Liver (tissue), 9 donors: ENCODE data around the gene NR3C1. TPM values are rescaled to one million over a fixed set of nuclear protein-coding genes. Genes with fewer than 3 reads are reported as not detected.

ENCODE experiments used
- DNase-seq: peaks from one replicate; pipeline ENCODE4 v3.0.0-alpha.2; 2017; ENCODE audit warnings: low spot score
- H3K27ac ChIP-seq, 2 donors: one replicate each; pipeline ENCODE4 v1.7.0; 2013; ENCODE audit warnings: inconsistent platforms in 2 of 2, low read length in 2 of 2, control low read depth in 1 of 2, low read depth in 1 of 2, mild to moderate bottlenecking in 1 of 2
- H3K27me3 ChIP-seq, 4 donors: one replicate each; pipeline versions ENCODE4 v1.6.1 to v1.7.0; 2013; ENCODE audit warnings: low read length in 3 of 4, inconsistent platforms in 1 of 4, mild to moderate bottlenecking in 1 of 4, moderate library complexity in 1 of 4; ENCODE audit not compliant: control insufficient read depth in 4 of 4, insufficient read depth in 4 of 4
- H3K36me3 ChIP-seq, 4 donors: one replicate each; pipeline versions ENCODE4 v1.6.1 to v1.7.0; 2013; ENCODE audit warnings: low read length in 3 of 4, mild to moderate bottlenecking in 3 of 4, low read depth in 1 of 4, moderate library complexity in 1 of 4; ENCODE audit not compliant: control insufficient read depth in 4 of 4, insufficient read depth in 3 of 4
- H3K4me1 ChIP-seq, 4 donors: one replicate each; pipeline versions ENCODE4 v1.6.1 to v1.7.0; 2013; ENCODE audit warnings: low read length in 3 of 4, mild to moderate bottlenecking in 3 of 4, moderate library complexity in 1 of 4; ENCODE audit not compliant: control insufficient read depth in 4 of 4, insufficient read depth in 4 of 4
- H3K4me3 ChIP-seq, 3 donors: one replicate each; pipeline versions ENCODE4 v1.6.1 to v1.7.0; 2013; ENCODE audit warnings: low read length in 3 of 3, control low read depth in 1 of 3, low read depth in 1 of 3, mild to moderate bottlenecking in 1 of 3
- H3K9ac ChIP-seq, 2 donors: one replicate each; pipeline ENCODE4 v1.7.0; 2013; ENCODE audit warnings: low read length in 2 of 2, mild to moderate bottlenecking in 2 of 2, moderate library complexity in 2 of 2, control low read depth in 1 of 2, low read depth in 1 of 2
- H3K9me3 ChIP-seq, 4 donors: one replicate each; pipeline versions ENCODE4 v1.6.1 to v1.7.0; 2013; ENCODE audit warnings: low read length in 3 of 4; ENCODE audit not compliant: control insufficient read depth in 4 of 4
- EGR1 ChIP-seq, 2 donors: IDR thresholded peaks; 2 replicates each; pipeline ENCODE4 v1.6.1; 2016 to 2018; ENCODE audit warnings: antibody characterized with exemption in 2 of 2, low read depth in 2 of 2
- FOXA1 ChIP-seq: IDR thresholded peaks from 2 replicates; pipeline ENCODE4 v1.6.1; 2016; ENCODE audit warnings: antibody characterized with exemption
- FOXA2 ChIP-seq: IDR thresholded peaks from 2 replicates; pipeline ENCODE4 v1.6.1; 2016; ENCODE audit warnings: antibody characterized with exemption
- GABPA ChIP-seq, 2 donors: IDR thresholded peaks in 1 of 2; conservative IDR thresholded peaks in 1 of 2; 2 replicates each; pipeline ENCODE4 v1.6.1; 2016; ENCODE audit warnings: antibody characterized with exemption in 2 of 2, mild to moderate bottlenecking in 1 of 2, moderate library complexity in 1 of 2
- HNF4A ChIP-seq, 2 donors: conservative IDR thresholded peaks; 2 replicates each; pipeline ENCODE4 v1.6.1; 2016; ENCODE audit warnings: antibody characterized with exemption in 2 of 2, mild to moderate bottlenecking in 2 of 2
- HNF4G ChIP-seq: IDR thresholded peaks from 2 replicates; pipeline ENCODE4 v1.6.1; 2016; ENCODE audit warnings: antibody characterized with exemption
- JUND ChIP-seq, 2 donors: IDR thresholded peaks; 2 replicates each; pipeline ENCODE4 v1.6.1; 2016; ENCODE audit warnings: antibody characterized with exemption in 2 of 2
- NR2F2 ChIP-seq: IDR thresholded peaks from 2 replicates; pipeline ENCODE4 v1.6.1; 2016; ENCODE audit warnings: antibody characterized with exemption
- RAD21 ChIP-seq, 2 donors: IDR thresholded peaks; 2 replicates each; pipeline ENCODE4 v1.6.1; 2016; ENCODE audit warnings: antibody characterized with exemption in 2 of 2, mild to moderate bottlenecking in 2 of 2
- REST ChIP-seq: IDR thresholded peaks from 2 replicates; pipeline ENCODE4 v1.6.1; 2016; ENCODE audit warnings: antibody characterized with exemption, mild to moderate bottlenecking
- RXRA ChIP-seq, 2 donors: IDR thresholded peaks; 2 replicates each; pipeline ENCODE4 v1.6.1; 2017 to 2018; ENCODE audit warnings: antibody characterized with exemption in 2 of 2, mild to moderate bottlenecking in 1 of 2
- TAF1 ChIP-seq: conservative IDR thresholded peaks from 2 replicates; pipeline ENCODE4 v1.6.1; 2016; ENCODE audit warnings: antibody characterized with exemption, mild to moderate bottlenecking
- YY1 ChIP-seq: IDR thresholded peaks from 2 replicates; pipeline ENCODE4 v1.6.1; 2016; ENCODE audit warnings: antibody characterized with exemption, mild to moderate bottlenecking
- ZBTB33 ChIP-seq: IDR thresholded peaks from 2 replicates; pipeline ENCODE4 v1.6.1; 2016; ENCODE audit warnings: antibody characterized with exemption
- WGBS: extraction: QIAGEN DNeasy Blood & Tissue Kit; methylation state at CpG from one replicate; pipeline ENCODE4 v1.1.7; 2013; 5-methylcytosine and 5-hydroxymethylcytosine counted together
- polyA plus RNA-seq, 2 donors: library from polyadenylated mRNA; stranded (reverse) in 1 of 2; unstranded in 1 of 2; fragments of 200-250 nt in 1 of 2; fragments of >200 nt in 1 of 2; fragmentation: Nextera tagmentation in 1 of 2; extraction: Ambion mirVana in 1 of 2; gene quantifications; one replicate each; pipeline versions ENCODE4 v1.2.1 to v1.2.3, GENCODE V29; 2013 to 2015
- total RNA-seq, 2 donors: library from RNA; depleted of rRNA; stranded (reverse); fragments of >200 nt; gene quantifications; one replicate each; pipeline ENCODE4 v1.2.3, GENCODE V29; 2014
- TF ChIP-seq, protein P1 (sequence below): IDR thresholded peaks from 2 replicates; pipeline ENCODE4 v1.6.1; 2016; ENCODE audit warnings: antibody characterized with exemption
- TF ChIP-seq, protein P2 (sequence below): IDR thresholded peaks from 2 replicates; pipeline ENCODE4 v1.6.1; 2016; ENCODE audit warnings: antibody characterized with exemption
- TF ChIP-seq, protein P3 (sequence below): fragments of 150-350 bp; IDR thresholded peaks from 2 replicates; pipeline ENCODE4 v1.5.1; 2017; ENCODE audit warnings: improper control_type of control experiment, low read depth, low read length; ENCODE audit not compliant: missing input control
- donor health status: healthy.
- donor health status: healthy.
- donor health status: healthy.
- donor health status: healthy.
- donor health status: healthy.

Gene NR3C1
- total and polyA plus RNA-seq, 4 donors, result 24.5 to 36.4 (median 29.0) TPM

DNA sequence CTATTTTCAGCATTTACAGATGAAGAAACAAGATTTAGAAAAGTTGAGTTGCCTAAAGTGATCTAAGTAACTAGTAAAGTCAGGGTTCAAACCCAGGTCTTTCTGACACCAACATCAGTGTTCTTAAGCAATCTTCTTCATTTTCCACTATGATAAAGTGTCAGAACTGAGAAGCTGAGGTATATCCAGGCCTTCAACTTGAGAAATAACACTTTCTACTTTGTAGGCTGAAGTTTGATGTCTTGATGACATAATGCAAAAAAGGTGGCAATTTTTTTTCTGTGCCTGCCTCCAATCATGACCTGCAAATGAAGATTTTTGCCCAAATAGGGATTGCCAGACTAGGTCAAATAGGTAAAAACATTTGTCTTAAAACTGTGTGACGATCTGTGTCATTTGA is 81.3 kb downstream of the NR3C1 start:
- Histone ChIP-seq H3K27me3 (no peaks in the 10 kb centered on the region), H3K27ac (no peak overlapping the region), H3K36me3 (no peaks in the 10 kb centered on the region), H3K4me1 (peaks cover 3 to 17% (median 8%) of the 10 kb centered on the region in 4 donors), H3K9me3 (no peaks in the 10 kb centered on the region), H3K4me3 (no peak overlapping the region), H3K9ac (no peak overlapping the region)
- WGBS, result 85% methylated on average over 1 of the region's 1 CpG
- TF ChIP-seq GABPA (IDR thresholded peaks at IDR 0.05 in 1 of 2, conservative IDR thresholded peaks at IDR 0.05 in 1 of 2) (no peak), HNF4A (conservative IDR thresholded peaks at IDR 0.05) (no peak)
- TF ChIP-seq, protein P1, sequence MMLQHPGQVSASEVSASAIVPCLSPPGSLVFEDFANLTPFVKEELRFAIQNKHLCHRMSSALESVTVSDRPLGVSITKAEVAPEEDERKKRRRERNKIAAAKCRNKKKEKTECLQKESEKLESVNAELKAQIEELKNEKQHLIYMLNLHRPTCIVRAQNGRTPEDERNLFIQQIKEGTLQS, result no peak
- DNase-seq, result no peak

- no peaks in the 10 kb centered on the region for H3K36me3 ChIP-seq
- no peak for TF ChIP-seq HNF4A (conservative IDR thresholded peaks at IDR 0.05)
- peaks cover 5 to 28% (median 22%) of the 10 kb centered on the region in 4 donors for H3K4me1 ChIP-seq
- WGBS, result 71% methylated on average over 5 of the region's 5 CpGs
- DNase-seq, result no peak
- no peak overlapping the region for H3K9ac ChIP-seq
- H3K27ac ChIP-seq, result no peak overlapping the region
- H3K4me3 ChIP-seq, result no peak overlapping the region
- H3K27me3 ChIP-seq, result no peaks in the 10 kb centered on the region
- H3K9me3 ChIP-seq, result no peaks in the 10 kb centered on the region
These were observed 83.9 kb downstream of the NR3C1 start for GRCh38 chr5:143319437-143320227.

DNA sequence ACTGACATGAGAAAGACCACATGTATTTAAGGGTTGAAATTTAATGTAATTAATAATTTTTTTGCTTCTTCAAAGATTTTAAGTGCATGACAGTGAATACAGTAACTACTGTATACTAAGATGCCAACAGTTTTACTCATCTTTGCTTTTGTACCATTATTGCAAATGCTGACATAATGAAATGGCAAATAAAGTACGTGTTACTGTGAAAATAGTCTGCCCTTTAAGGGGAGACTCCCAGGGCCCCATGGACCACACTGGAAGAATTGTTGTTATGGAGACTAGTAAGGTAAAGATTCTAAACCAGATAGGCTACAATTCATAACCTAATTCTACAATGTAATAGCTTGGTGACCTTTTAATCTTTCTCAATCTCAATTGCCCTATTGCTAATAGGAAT is 84.7 kb downstream of the NR3C1 start:
- 90% methylated on average over 1 of the region's 1 CpG for WGBS
- H3K4me1 ChIP-seq, result peaks cover 5 to 28% (median 20%) of the 10 kb centered on the region in 4 donors

More for the DNA sequence above, 84.7 kb downstream of the NR3C1 start:
- Histone ChIP-seq H3K27ac (no peak overlapping the region), H3K36me3 (no peaks in the 10 kb centered on the region), H3K27me3 (no peaks in the 10 kb centered on the region), H3K4me3 (no peak overlapping the region), H3K9ac (no peak overlapping the region), H3K9me3 (no peaks in the 10 kb centered on the region)
- DNase-seq, result no peak
- no peak for TF ChIP-seq EGR1 (IDR thresholded peaks at IDR 0.05; ENCODE audit: low read depth in 2 of 2)
- TF ChIP-seq RXRA (IDR thresholded peaks at IDR 0.05), result no peak
- TF ChIP-seq FOXA2, result no peak
- TF ChIP-seq GABPA (IDR thresholded peaks at IDR 0.05 in 1 of 2, conservative IDR thresholded peaks at IDR 0.05 in 1 of 2), result no peak
- no peak for TF ChIP-seq REST
- TF ChIP-seq, protein P2, sequence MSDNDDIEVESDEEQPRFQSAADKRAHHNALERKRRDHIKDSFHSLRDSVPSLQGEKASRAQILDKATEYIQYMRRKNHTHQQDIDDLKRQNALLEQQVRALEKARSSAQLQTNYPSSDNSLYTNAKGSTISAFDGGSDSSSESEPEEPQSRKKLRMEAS, result no peak
- no peak for TF ChIP-seq ZBTB33
- no peak for TF ChIP-seq TAF1
- no peak for TF ChIP-seq HNF4G
- TF ChIP-seq, protein P1, result no peak
- no peak for TF ChIP-seq YY1
- no peak for TF ChIP-seq RAD21 (IDR thresholded peaks at IDR 0.05)
- TF ChIP-seq JUND (IDR thresholded peaks at IDR 0.05), result no peak
- TF ChIP-seq NR2F2, result no peak
- no peak for TF ChIP-seq FOXA1
- TF ChIP-seq, protein P3, sequence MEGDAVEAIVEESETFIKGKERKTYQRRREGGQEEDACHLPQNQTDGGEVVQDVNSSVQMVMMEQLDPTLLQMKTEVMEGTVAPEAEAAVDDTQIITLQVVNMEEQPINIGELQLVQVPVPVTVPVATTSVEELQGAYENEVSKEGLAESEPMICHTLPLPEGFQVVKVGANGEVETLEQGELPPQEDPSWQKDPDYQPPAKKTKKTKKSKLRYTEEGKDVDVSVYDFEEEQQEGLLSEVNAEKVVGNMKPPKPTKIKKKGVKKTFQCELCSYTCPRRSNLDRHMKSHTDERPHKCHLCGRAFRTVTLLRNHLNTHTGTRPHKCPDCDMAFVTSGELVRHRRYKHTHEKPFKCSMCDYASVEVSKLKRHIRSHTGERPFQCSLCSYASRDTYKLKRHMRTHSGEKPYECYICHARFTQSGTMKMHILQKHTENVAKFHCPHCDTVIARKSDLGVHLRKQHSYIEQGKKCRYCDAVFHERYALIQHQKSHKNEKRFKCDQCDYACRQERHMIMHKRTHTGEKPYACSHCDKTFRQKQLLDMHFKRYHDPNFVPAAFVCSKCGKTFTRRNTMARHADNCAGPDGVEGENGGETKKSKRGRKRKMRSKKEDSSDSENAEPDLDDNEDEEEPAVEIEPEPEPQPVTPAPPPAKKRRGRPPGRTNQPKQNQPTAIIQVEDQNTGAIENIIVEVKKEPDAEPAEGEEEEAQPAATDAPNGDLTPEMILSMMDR, result no peak
